Stimulated activated CD8-positive, alpha-beta memory T cell treated with anti-CD3 and anti-CD28 coated beads, Interleukin-2, amount 100 ng/mL, for 1 hour (primary cell): ENCODE data around the gene SLC39A13.

Experiments used
- DNase-seq, 2 donors: peaks; one replicate each; pipeline ENCODE4 v3.0.0-alpha.2; 2020; ENCODE audit warnings: low read depth in 2 of 2

The SLC39A13 gene

GRCh38 chr11:47403135-47403534 is 5.3 kb upstream of the SLC39A13 start:
- DNase-seq, result no peak

GRCh38 chr11:47403571-47403970 is 4.8 kb upstream of the SLC39A13 start:
- DNase-seq, result no peak

- DNase-seq, result no peak
Observed at GRCh38 chr11:47406896-47407745, 1.3 kb upstream of the SLC39A13 start.

- no peak for DNase-seq
Observed at GRCh38 chr11:47408598-47409439, 429 bp downstream of the SLC39A13 start.

GRCh38 chr11:47409440-47410369 is 1.3 kb downstream of the SLC39A13 start:
- DNase-seq, result no peak

GRCh38 chr11:47410370-47411264 is 2.2 kb downstream of the SLC39A13 start:
- no peak for DNase-seq

GRCh38 chr11:47411884-47412746 is 3.7 kb downstream of the SLC39A13 start:
- DNase-seq, result no peak

- no peak for DNase-seq
Observed at GRCh38 chr11:47413351-47413750, 5.0 kb downstream of the SLC39A13 start.

- no peak for DNase-seq
Observed at GRCh38 chr11:47413908-47414684, 5.7 kb downstream of the SLC39A13 start.

GRCh38 chr11:47414685-47415070 is 6.3 kb downstream of the SLC39A13 start:
- DNase-seq, result no peak

- DNase-seq, result no peak
Observed at GRCh38 chr11:47415091-47415854, 6.9 kb downstream of the SLC39A13 start.

GRCh38 chr11:47415949-47416472 is 7.6 kb downstream of the SLC39A13 start:
- no peak for DNase-seq

GRCh38 chr11:47417712-47418111 is 9.3 kb downstream of the SLC39A13 start:
- no peak for DNase-seq

- DNase-seq, result no peak
Observed at GRCh38 chr11:47418454-47419259, 10.3 kb downstream of the SLC39A13 start.

GRCh38 chr11:47425611-47426010 is 17.2 kb downstream of the SLC39A13 start:
- no peak for DNase-seq

GRCh38 chr11:47426062-47426956 is 17.9 kb downstream of the SLC39A13 start, which contains the start of gene PSMC3:
Gene PSMC3 (minus strand): TSS chr11:47426439. CDS start chr11:47426279, 160 bp downstream.
- DNase-seq, result peak; percentile 97 to 99
